Upper lobe of left lung (tissue), 4 donors: ENCODE data around the gene KCNA2.

ENCODE experiments used
- CTCF ChIP-seq, 6 experiments: fragments of 450-650 bp in 4 of 6; fragments of 200-600 bp in 2 of 6; sonication (generic) in 2 of 6; IDR thresholded peaks; one replicate each; pipeline ENCODE4 v1.5.1; 2016 to 2019; ENCODE audit warnings: antibody characterized with exemption in 6 of 6
- EP300 ChIP-seq, 4 donors: sonication (generic); formaldehyde crosslinking; IDR thresholded peaks; one replicate each; pipeline ENCODE4 v1.5.1; 2017; ENCODE audit warnings: antibody characterized with exemption in 4 of 4, control low read depth in 2 of 4
- POLR2A ChIP-seq, 4 donors: fragments of 450-650 bp; IDR thresholded peaks; one replicate each; pipeline ENCODE4 v1.5.1; 2016 to 2017; ENCODE audit warnings: antibody characterized with exemption in 4 of 4, mild to moderate bottlenecking in 2 of 4
- POLR2AphosphoS5 ChIP-seq, 2 donors: sonication (generic); formaldehyde crosslinking; IDR thresholded peaks; one replicate each; pipeline ENCODE4 v1.5.1; 2017; ENCODE audit warnings: antibody characterized with exemption in 2 of 2

GRCh38 chr1:110570307-110570706, 35.9 kb downstream of the KCNA2 start:
- TF ChIP-seq CTCF (IDR thresholded peaks at IDR 0.05) (no peak), EP300 (IDR thresholded peaks at IDR 0.05) (no peak), POLR2A (IDR thresholded peaks at IDR 0.05) (no peak), POLR2AphosphoS5 (IDR thresholded peaks at IDR 0.05) (no peak)
